HTERT RPE-1 (cell line): ENCODE results near the gene GALNT17.
"Not testable (repeated sequence)": the region's sequence is repeated elsewhere in the genome, so short reads cannot be mapped to it uniquely, and the experiment has no call there.

Experiments
- in situ Hi-C: fragments of 300-500 bp; cut with MboI; formaldehyde crosslinking; loops from 4 replicates; pipeline ENCODE4 v1.14.3; 2020; ENCODE audit warnings: low sequenced_read_pairs

The GALNT17 gene

GRCh38 chr7:71157757-71158156 lies 25.8 kb downstream of the GALNT17 start:
- in situ Hi-C loops, result no loop called here

- in situ Hi-C loops, result no loop called here
These were observed 33.8 kb downstream of the GALNT17 start for GRCh38 chr7:71165708-71166107.

GRCh38 chr7:71171476-71171875 lies 39.5 kb downstream of the GALNT17 start:
- in situ Hi-C loops, result no loop called here

- in situ Hi-C loops, result no loop called here
These were observed 42.0 kb downstream of the GALNT17 start for GRCh38 chr7:71173955-71174354.

- in situ Hi-C loops, result no loop called here
These were observed 50.5 kb downstream of the GALNT17 start for GRCh38 chr7:71182438-71182935.

- in situ Hi-C loops, result no loop called here
These were observed 52.2 kb downstream of the GALNT17 start for GRCh38 chr7:71184136-71184535.

- in situ Hi-C loops, result no loop called here
These were observed 52.7 kb downstream of the GALNT17 start for GRCh38 chr7:71184609-71185008.

- in situ Hi-C loops, result no loop called here
These were observed 54.7 kb downstream of the GALNT17 start for GRCh38 chr7:71186535-71187057.

GRCh38 chr7:71191771-71192170 lies 59.8 kb downstream of the GALNT17 start:
- in situ Hi-C loops, result no loop called here

GRCh38 chr7:71193099-71193810 lies 61.3 kb downstream of the GALNT17 start:
- in situ Hi-C loops, result no loop called here

- in situ Hi-C loops, result no loop called here
These were observed 66.4 kb downstream of the GALNT17 start for GRCh38 chr7:71198391-71198790.

- in situ Hi-C loops, result no loop called here
These were observed 66.9 kb downstream of the GALNT17 start for GRCh38 chr7:71198887-71199286.

GRCh38 chr7:71206184-71206583 lies 74.2 kb downstream of the GALNT17 start:
- in situ Hi-C loops, result no loop called here

- in situ Hi-C loops, result no loop called here
These were observed 76.9 kb downstream of the GALNT17 start for GRCh38 chr7:71208881-71209280.

GRCh38 chr7:71209484-71209883 lies 77.5 kb downstream of the GALNT17 start:
- in situ Hi-C loops, result not testable (repeated sequence)

GRCh38 chr7:71210220-71210619 lies 78.3 kb downstream of the GALNT17 start:
- in situ Hi-C loops, result no loop called here

GRCh38 chr7:71212433-71212832 lies 80.5 kb downstream of the GALNT17 start:
- in situ Hi-C loops, result not testable (repeated sequence)

GRCh38 chr7:71216211-71216610 lies 84.3 kb downstream of the GALNT17 start:
- in situ Hi-C loops, result no loop called here

GRCh38 chr7:71220210-71220695 lies 88.3 kb downstream of the GALNT17 start:
- in situ Hi-C loops, result no loop called here

GRCh38 chr7:71221049-71221448 lies 89.1 kb downstream of the GALNT17 start:
- in situ Hi-C loops, result no loop called here

- in situ Hi-C loops, result no loop called here
These were observed 89.6 kb downstream of the GALNT17 start for GRCh38 chr7:71221549-71221948.

- in situ Hi-C loops, result no loop called here
These were observed 95.2 kb downstream of the GALNT17 start for GRCh38 chr7:71227126-71227525.
